Measurements from ENCODE around the gene MSMO1. TPM values are rescaled to one million over a fixed set of nuclear protein-coding genes. Genes with fewer than 3 reads are reported as not detected.
"Not testable (repeated sequence)": the region's sequence is repeated elsewhere in the genome, so short reads cannot be mapped to it uniquely, and the experiment has no call there.

The MSMO1 gene
- 41.6 and 41.8 TPM in 2 replicates for total RNA-seq (2014; rRNA removed; shearing (Covaris generic))

DNA sequence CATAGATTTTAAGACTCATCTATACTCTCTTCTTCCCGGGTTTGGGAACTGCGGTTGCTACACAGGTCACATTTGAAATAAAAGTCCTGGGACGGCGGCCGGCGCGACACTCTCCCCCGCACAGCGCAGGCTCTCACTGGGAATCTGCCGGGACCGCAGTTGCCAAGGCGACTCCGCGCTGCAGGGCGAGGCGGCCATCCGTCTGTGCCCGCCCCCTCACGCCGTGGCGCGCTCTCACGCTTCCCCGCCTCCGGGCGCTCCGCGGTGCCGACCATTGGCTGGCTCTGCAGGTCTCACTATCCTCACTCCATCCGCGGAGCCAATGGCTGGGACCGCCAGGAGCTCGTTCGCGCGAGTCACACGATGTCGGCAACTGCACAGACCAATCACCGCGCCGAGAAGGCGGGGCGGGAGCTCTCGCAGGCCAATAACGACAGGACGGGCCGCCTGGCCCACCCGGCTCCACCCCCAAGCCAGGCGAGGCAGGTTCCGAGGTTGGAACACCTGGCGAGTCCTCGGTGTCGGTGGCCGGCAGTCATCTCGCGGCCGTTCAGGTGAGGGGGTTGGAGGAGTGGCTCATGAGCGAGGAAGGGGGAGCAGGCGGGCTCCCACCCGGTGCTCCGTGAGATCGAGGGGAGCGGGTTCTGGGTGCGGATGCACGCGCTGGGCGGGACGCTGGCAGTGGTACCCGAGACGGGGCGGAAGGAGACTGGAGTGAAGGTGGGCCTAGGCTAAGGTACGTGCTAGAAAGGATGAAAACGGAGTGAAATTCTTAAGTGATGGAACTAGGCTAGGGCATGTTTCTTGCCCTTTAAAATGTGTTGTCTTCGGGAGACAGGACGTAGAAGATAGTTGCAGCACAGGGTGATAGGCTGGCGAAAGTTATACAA lies at the start of gene MSMO1:
Gene MSMO1, plus strand, starts transcription at position 459 of the 890 bp plus-strand sequence. CDS start 5,702 bp downstream, outside the sequence.
- peak; percentile 97 for DNase-seq (ENCODE audit: low read depth)

GRCh38 chr4:165279531-165279930 lies 47.9 kb upstream of the MSMO1 start:
- DNase-seq (ENCODE audit: low read depth) = not testable (repeated sequence)

DNA sequence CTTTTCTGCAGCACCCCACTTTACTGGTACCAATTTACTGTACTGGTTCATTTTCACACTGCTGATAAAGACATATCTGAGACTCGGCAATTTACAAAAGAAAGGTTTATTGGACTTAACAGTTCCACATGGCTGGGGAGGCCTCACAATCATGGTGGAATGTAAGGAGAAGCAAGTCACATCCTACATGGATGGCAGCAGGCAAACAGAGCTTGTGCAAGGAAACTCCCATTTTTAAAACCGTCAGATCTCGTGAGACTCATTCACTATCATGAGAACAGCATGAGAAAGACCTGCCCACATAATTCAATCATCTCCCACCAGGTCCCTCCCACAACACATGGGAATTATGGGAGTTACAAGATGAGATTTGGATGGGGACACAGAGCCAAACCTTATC lies 42.8 kb upstream of the MSMO1 start:
- DNase-seq (ENCODE audit: low read depth) = not testable (repeated sequence)

- not testable (repeated sequence) for DNase-seq (ENCODE audit: low read depth)
These were observed 40.7 kb upstream of the MSMO1 start for GRCh38 chr4:165286619-165287340.

DNA sequence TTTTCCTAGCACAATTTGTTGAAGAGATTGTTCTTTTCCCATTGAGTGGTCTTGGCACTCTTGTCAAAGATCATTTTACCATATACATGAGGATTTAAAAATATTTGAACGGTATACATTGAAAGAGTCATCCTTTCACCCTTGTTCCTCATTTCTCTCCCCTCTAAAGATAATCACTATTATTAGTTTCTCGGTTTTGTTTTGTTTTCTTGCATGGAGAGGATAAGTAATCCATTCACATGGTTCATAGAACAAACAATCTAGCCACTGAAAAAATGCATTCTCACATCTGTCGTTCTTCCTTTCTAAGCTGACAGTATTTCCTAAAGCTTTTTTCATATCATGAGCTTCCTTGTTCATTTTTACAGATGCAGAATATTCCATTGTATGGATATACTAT lies 39.2 kb upstream of the MSMO1 start:
- DNase-seq (ENCODE audit: low read depth) = no peak

DNA sequence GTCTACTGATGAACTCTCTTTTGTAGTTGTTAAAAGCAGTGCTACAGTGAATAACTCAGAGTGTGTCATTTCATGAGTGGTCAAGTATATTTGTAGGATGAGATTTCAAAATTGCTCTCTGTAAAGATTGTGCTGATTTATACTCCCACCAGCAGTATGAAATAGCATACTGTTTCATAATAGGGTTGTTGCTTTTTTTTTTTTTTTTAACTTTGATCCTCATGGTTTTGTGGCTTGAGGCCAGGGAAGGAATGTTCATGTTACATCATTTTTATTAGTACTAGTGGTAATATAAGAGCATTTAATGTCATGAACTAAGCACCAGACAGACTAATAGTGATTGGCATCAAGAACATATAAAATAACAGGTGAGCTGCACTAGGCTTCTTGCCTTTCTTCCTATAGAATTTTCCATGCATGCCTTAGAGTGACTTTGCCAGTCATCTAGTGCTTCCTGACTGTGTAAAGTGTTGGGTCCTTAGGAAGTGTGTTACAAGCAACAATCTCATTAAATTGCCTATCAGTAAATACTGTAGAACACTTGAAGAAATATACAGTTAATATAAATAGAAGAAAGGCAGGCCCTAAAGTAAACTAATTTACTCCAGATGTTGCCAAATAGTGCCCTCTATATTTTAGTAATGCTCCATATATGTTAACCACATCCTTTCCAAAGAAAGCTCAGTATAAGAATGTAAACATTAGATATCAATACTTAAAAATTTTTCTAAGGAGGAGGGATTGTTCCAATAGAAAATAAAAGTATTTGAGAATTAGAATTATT lies 38.6 kb upstream of the MSMO1 start:
- DNase-seq (ENCODE audit: low read depth) = no peak

GRCh38 chr4:165289423-165289785 lies 38.1 kb upstream of the MSMO1 start:
- no peak for DNase-seq (ENCODE audit: low read depth)

- no peak for DNase-seq (ENCODE audit: low read depth)
These were observed 34.4 kb upstream of the MSMO1 start for GRCh38 chr4:165293061-165293460.

- DNase-seq (ENCODE audit: low read depth) = no peak
These were observed 33.4 kb upstream of the MSMO1 start for GRCh38 chr4:165293927-165294649.

DNA sequence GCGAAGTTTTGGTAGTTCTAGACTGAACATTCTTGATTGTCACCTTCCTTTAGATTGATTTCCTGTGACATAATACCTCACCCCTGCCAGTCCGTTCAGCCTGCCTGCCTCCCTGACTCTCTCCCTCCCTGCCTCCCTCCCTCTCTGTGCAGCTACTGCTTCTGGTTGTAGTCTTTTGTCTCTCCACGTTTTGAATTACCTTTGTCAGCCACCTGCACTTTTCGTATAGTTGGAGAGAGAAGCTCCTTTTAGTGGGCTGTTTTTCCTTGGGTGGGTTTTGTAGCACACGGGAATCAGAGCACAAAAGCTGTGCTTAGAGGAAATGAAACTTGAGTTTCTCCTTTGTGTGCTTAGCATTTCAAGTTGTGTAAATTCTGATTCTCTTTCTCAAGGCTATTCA lies 32.6 kb upstream of the MSMO1 start:
- DNase-seq (ENCODE audit: low read depth) = no peak

GRCh38 chr4:165297626-165298025 lies 29.8 kb upstream of the MSMO1 start:
- DNase-seq (ENCODE audit: low read depth) = no peak

DNA sequence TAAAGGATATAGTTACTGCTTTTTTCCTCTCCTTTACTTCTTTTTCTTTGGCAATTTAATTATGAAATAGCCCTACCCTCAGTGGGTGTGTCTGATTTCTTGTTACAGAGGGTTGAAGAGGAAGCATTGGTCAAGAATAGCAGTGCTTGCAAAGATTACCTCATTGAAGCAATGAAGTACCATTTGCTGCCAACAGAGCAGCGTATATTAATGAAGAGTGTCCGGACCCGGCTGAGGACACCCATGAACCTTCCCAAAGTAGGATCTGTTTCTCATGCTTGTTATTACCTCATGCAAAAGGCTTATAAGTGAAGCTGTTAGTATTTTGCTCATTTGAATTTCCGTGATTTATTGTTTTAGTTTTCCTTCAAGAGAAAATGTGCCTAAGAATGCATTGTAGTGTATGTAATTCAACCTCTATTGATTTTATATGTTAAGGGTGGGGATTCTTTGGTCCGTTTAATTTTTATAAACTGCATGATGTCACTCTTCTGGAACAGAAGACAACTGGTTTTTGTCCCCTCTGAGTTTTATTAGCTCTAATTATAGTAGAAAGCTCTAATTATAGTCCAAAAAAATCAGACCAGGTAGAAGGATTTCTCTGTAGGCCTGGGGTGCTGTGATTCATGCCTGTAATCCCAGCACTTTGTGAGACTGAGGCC lies 27.9 kb upstream of the MSMO1 start:
- DNase-seq (ENCODE audit: low read depth) = no peak

- no peak for DNase-seq (ENCODE audit: low read depth)
These were observed 25.6 kb upstream of the MSMO1 start for GRCh38 chr4:165301833-165302232.

- DNase-seq (ENCODE audit: low read depth) = no peak
These were observed 24.8 kb upstream of the MSMO1 start for GRCh38 chr4:165302658-165303057.

DNA sequence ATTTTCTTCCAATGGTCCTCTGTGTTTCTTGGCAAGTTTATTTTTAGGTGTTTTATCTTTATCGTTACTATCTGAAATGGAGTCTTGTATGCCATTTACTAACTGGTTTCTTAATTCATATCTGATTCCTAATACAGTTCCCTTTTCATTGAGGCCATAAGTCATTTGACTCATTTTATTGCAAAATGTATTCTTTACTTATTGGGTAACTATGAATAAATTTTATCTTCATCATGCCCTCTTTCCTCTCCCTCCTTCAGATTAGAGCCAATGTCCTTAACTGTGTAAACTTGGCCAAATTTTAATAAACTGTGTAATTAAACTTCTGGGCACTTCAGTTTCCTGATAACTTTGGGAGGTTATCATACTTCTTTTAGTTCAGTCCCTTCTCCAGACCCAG lies 19.3 kb upstream of the MSMO1 start:
- DNase-seq (ENCODE audit: low read depth) = no peak

GRCh38 chr4:165308606-165309005 lies 18.9 kb upstream of the MSMO1 start:
- no peak for DNase-seq (ENCODE audit: low read depth)

- no peak for DNase-seq (ENCODE audit: low read depth)
These were observed 18.0 kb upstream of the MSMO1 start for GRCh38 chr4:165309456-165309855.

DNA sequence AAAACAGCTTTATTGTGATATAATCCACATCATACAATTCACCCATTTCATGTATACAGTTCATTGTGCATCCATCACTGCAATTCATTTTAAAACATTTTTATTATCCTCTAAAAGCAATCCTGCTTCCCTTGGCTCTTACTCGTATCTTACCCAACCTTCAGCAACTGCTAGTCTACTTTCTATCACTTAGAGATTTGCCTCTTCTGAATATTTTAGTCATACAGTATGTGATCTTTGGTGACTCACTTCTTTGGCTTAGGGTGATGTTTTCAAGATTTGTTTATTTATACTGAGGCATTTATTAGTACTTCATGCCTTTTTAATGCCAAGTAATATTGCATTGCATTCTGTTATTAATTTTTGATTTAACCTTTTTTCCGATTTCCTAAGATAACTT lies 15.0 kb upstream of the MSMO1 start:
- no peak for DNase-seq (ENCODE audit: low read depth)

GRCh38 chr4:165319030-165319429 lies 8.4 kb upstream of the MSMO1 start:
- no peak for DNase-seq (ENCODE audit: low read depth)

GRCh38 chr4:165319509-165319908 lies 8.0 kb upstream of the MSMO1 start:
- no peak for DNase-seq (ENCODE audit: low read depth)
